HCT116 (cell line): ENCODE results near the gene SEMA3G. TPM values are rescaled to one million over a fixed set of nuclear protein-coding genes. Genes with fewer than 3 reads are reported as not detected.

Source experiments
- ATAC-seq: fragments of 200-7000 bp; cut with Tn5 transposase; 2 replicates; pipeline ENCODE4 v1.9.1; 2020; ENCODE audit warnings: mild to moderate bottlenecking, moderate library complexity
- BruUV-seq: library from RNA; stranded (reverse); fragments of 400-500 nt; replicated peaks from 2 replicates; lab custom pipeline; 2021; lab: Mats Ljungman, UMichigan
- CTCF ChIA-PET: fragments of 300-600 bp; sonication (Branson Sonifier 250); formaldehyde crosslinking; loops from one replicate; lab custom pipeline; 2021; ENCODE audit warnings: antibody characterized with exemption; lab: Charles Lee
- POLR2A ChIA-PET: fragments of 300-600, 350-600 bp; sonication (Branson Sonifier 250); formaldehyde crosslinking; loops from one replicate; lab custom pipeline; 2021; ENCODE audit warnings: antibody characterized with exemption; lab: Charles Lee
- RAD21 ChIA-PET, 2 experiments: fragments of 300-600 bp; sonication (Branson Sonifier 250); formaldehyde crosslinking; loops; one replicate each; lab custom pipeline; 2023; ENCODE audit warnings: low total read pairs in 2 of 2; ENCODE audit not compliant: uncharacterized antibody in 2 of 2, unreplicated experiment in 2 of 2, low non-redundant PET in 1 of 2; lab: Charles Lee
- DNase-seq: peaks from one replicate; pipeline ENCODE4 v3.0.0-alpha.2; 2010; ENCODE audit warnings: low read depth, low spot score
- H2AFZ ChIP-seq: fragments of 200-600 bp; shearing (Covaris generic), sonication (generic); 2 replicates; pipeline ENCODE4 v1.6.1; 2017; ENCODE audit warnings: low read depth, mixed run types, mixed read lengths, antibody characterized with exemption, low read length; ENCODE audit not compliant: poor library complexity, severe bottlenecking
- H3K27ac ChIP-seq: 2 replicates; pipeline ENCODE4 v1.5.1; 2012; ENCODE audit warnings: low read depth, low read length
- H3K27me3 ChIP-seq: fragments of 200-600 bp; sonication (generic); 2 replicates; pipeline ENCODE4 v1.6.1; 2016; ENCODE audit warnings: mixed run types, low read length, mixed read lengths; ENCODE audit not compliant: insufficient read depth
- H3K36me3 ChIP-seq, 2 experiments: fragments of 200-500 bp in 1 of 2; fragments of 200-600 bp in 1 of 2; sonication (Bioruptor generic) in 1 of 2; sonication (generic) in 1 of 2; 2 replicates each; pipeline versions ENCODE4 v1.5.1 to v1.6.1; 2014 to 2016; ENCODE audit warnings: low read length in 2 of 2, inconsistent platforms in 1 of 2, mixed read lengths in 1 of 2, mixed run types in 1 of 2; ENCODE audit not compliant: insufficient read depth in 2 of 2, control insufficient read depth in 1 of 2
- H3K4me1 ChIP-seq, 2 experiments: fragments of 200-600 bp in 1 of 2; sonication (generic) in 1 of 2; 2 replicates each; pipeline versions ENCODE4 v1.5.1 to v1.6.1; 2012 to 2017; ENCODE audit warnings: low read length in 2 of 2, inconsistent platforms in 1 of 2, mild to moderate bottlenecking in 1 of 2, mixed read lengths in 1 of 2, mixed run types in 1 of 2, moderate library complexity in 1 of 2; ENCODE audit not compliant: insufficient read depth in 2 of 2, control insufficient read depth in 1 of 2
- H3K4me2 ChIP-seq: fragments of 200-600 bp; sonication (generic); 2 replicates; pipeline ENCODE4 v1.6.1; 2017; ENCODE audit warnings: mixed run types, low read length, mixed read lengths
- H3K4me3 ChIP-seq, 2 experiments: fragments of 200-600 bp in 1 of 2; sonication (generic) in 1 of 2; replicated peaks in 1 of 2; 2 replicates each; pipeline ENCODE4 v1.5.1; 2011 to 2016; ENCODE audit warnings: low read length in 2 of 2, control low read depth in 1 of 2, low read depth in 1 of 2, mild to moderate bottlenecking in 1 of 2, mixed read lengths in 1 of 2, mixed run types in 1 of 2
- H3K79me2 ChIP-seq: fragments of 200-600 bp; sonication (generic); 2 replicates; pipeline ENCODE4 v1.6.1; 2017; ENCODE audit warnings: mild to moderate bottlenecking, mixed run types, low read length, moderate library complexity, mixed read lengths; ENCODE audit not compliant: insufficient read depth
- H3K9ac ChIP-seq: fragments of 200-600 bp; sonication (generic); 2 replicates; pipeline ENCODE4 v1.6.1; 2016; ENCODE audit warnings: low read length, mixed read lengths
- H3K9me2 ChIP-seq: fragments of 200-600 bp; sonication (generic), shearing (Covaris generic); 2 replicates; pipeline ENCODE4 v1.6.1; 2017; ENCODE audit warnings: mixed run types, mild to moderate bottlenecking, moderate library complexity; ENCODE audit not compliant: insufficient read depth
- H3K9me3 ChIP-seq, 2 experiments: fragments of 200-500 bp in 1 of 2; fragments of 200-600 bp in 1 of 2; sonication (Bioruptor generic) in 1 of 2; sonication (generic) in 1 of 2; 2 replicates each; pipeline ENCODE4 v1.6.1; 2014 to 2017; ENCODE audit warnings: low read length in 2 of 2, mixed read lengths in 2 of 2, inconsistent platforms in 1 of 2, low read depth in 1 of 2, mild to moderate bottlenecking in 1 of 2, mixed run types in 1 of 2, moderate library complexity in 1 of 2; ENCODE audit not compliant: control insufficient read depth in 1 of 2, insufficient read depth in 1 of 2
- H4K20me1 ChIP-seq: fragments of 200-600 bp; sonication (generic), shearing (Covaris generic); 2 replicates; pipeline ENCODE4 v1.6.1; 2017; ENCODE audit warnings: mixed run types, mild to moderate bottlenecking, moderate library complexity; ENCODE audit not compliant: insufficient read depth
- CBX3 ChIP-seq: IDR thresholded peaks from 2 replicates; pipeline ENCODE4 v1.6.1; 2012; ENCODE audit warnings: low read depth
- CTCF ChIP-seq, 3 experiments: fragments of 200-600 bp in 1 of 3; sonication (generic) in 1 of 3; IDR thresholded peaks in 2 of 3; conservative IDR thresholded peaks in 1 of 3; 2 replicates each; pipeline ENCODE4 v1.5.1; 2012 to 2017; ENCODE audit warnings: low read depth in 2 of 3, low read length in 2 of 3, antibody characterized with exemption in 1 of 3, borderline replicate concordance in 1 of 3, control low read depth in 1 of 3, mild to moderate bottlenecking in 1 of 3, mixed read lengths in 1 of 3, mixed run types in 1 of 3, moderate library complexity in 1 of 3; ENCODE audit not compliant: insufficient read depth in 1 of 3
- EGR1 ChIP-seq: IDR thresholded peaks from 2 replicates; pipeline ENCODE4 v1.6.1; 2012; ENCODE audit warnings: low read depth
- EZH2phosphoT487 ChIP-seq: fragments of 200-600 bp; IDR thresholded peaks from 2 replicates; pipeline ENCODE4 v1.6.1; 2018; ENCODE audit warnings: antibody characterized with exemption, borderline replicate concordance
- JUND ChIP-seq: IDR thresholded peaks from 2 replicates; pipeline ENCODE4 v1.6.1; 2012
- MAX ChIP-seq: IDR thresholded peaks from 2 replicates; pipeline ENCODE4 v1.6.1; 2012
- POLR2A ChIP-seq: IDR thresholded peaks from 2 replicates; pipeline ENCODE4 v1.7.0; 2011; ENCODE audit warnings: borderline replicate concordance; ENCODE audit not compliant: insufficient read depth, insufficient read length; ENCODE audit errors: extremely low read depth
- POLR2AphosphoS5 ChIP-seq: IDR thresholded peaks from 2 replicates; pipeline ENCODE4 v1.6.1; 2011; ENCODE audit warnings: mild to moderate bottlenecking, low read depth, low read length, moderate library complexity
- RAD21 ChIP-seq: IDR thresholded peaks from 2 replicates; pipeline ENCODE4 v1.6.1; 2012; ENCODE audit warnings: low read depth, mild to moderate bottlenecking
- SP1 ChIP-seq: IDR thresholded peaks from 2 replicates; pipeline ENCODE4 v1.6.1; 2012; ENCODE audit warnings: low read depth
- TCF7L2 ChIP-seq: IDR thresholded peaks from 2 replicates; pipeline ENCODE4 v1.7.0; 2011; ENCODE audit warnings: borderline replicate concordance, inconsistent platforms; ENCODE audit not compliant: insufficient read depth, insufficient read length; ENCODE audit errors: extremely low read depth
- ZFX ChIP-seq: fragments of 450-650 bp; IDR thresholded peaks from 2 replicates; pipeline ENCODE4 v1.6.1; 2017
- intact Hi-C: fragments of 100-400 bp; cut with micrococcal nuclease; formaldehyde crosslinking; loops from 2 replicates; pipeline ENCODE4 v1.10.0; 2022
- total RNA-seq: library from RNA; stranded (reverse); gene quantifications from one replicate; pipeline ENCODE4 v1.2.1, GENCODE V29; 2021; ENCODE audit not compliant: unreplicated experiment
- TF ChIP-seq, protein P1 (sequence below): IDR thresholded peaks from 2 replicates; pipeline ENCODE4 v1.6.1; 2011; ENCODE audit warnings: mild to moderate bottlenecking, low read length, moderate library complexity; ENCODE audit not compliant: insufficient replicate concordance; ENCODE audit errors: extremely low read depth

SEMA3G gene
- total RNA-seq, 1 experiment from 2014 or later: 4.2 TPM

DNA sequence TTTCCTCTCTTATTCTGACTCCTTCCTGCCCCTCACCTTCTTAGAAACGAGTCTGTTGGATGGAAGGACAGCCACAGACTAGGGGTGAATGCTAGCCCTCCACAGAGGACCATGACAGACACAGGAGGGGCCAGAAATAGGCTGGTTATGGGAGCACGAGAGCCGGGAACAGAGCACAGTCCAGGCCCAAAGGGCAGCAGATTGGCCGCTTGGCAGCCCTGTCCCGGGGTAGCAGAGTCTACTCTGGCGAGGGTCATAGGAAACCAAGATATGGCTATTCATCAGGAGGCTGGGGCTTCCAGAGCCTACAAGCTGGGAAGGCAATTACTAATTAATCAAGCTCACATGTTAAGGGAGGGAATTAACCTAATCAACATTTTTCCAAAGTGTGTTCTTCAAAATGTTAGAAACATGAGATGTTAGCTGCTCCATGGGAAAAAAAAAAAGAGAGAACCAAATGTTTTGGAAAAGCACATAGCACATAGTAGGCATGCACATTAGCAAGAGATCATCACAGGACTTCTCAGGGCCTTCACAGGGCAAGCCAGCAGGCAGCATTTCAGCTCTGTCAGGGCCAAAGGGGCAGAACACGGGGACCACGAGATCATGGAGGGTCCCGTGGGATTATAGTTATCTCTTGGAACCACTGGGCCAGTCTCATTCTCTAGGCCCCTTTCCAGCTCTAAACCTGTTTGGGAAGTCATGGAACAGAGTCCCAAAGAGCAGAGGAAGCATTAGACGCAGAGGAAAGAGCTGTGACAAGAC, 13.3 kb downstream of the SEMA3G start:
- Histone ChIP-seq H3K27ac (no peak overlapping the region), H3K9me2 (no peaks in the 10 kb centered on the region), H3K9me3 (no peaks in the 10 kb centered on the region), H3K27me3 (no peaks in the 10 kb centered on the region), H3K4me3 (no peak overlapping the region), H4K20me1 (no peaks in the 10 kb centered on the region), H2AFZ (no peak overlapping the region), H3K9ac (no peak overlapping the region), H3K4me1 (no peaks in the 10 kb centered on the region), H3K4me2 (no peak overlapping the region), H3K36me3 (no peaks in the 10 kb centered on the region), H3K79me2 (no peaks in the 10 kb centered on the region)
- CTCF ChIA-PET: interaction anchor here (1.5 kb wide), 1 partner anchor 15 kb away, joined by 4 read pairs; no protein-coding TSS in a partner anchor
- RAD21 ChIA-PET: no interaction called here
- ATAC-seq (no peak), DNase-seq (no peak)
- TF ChIP-seq, protein P1, sequence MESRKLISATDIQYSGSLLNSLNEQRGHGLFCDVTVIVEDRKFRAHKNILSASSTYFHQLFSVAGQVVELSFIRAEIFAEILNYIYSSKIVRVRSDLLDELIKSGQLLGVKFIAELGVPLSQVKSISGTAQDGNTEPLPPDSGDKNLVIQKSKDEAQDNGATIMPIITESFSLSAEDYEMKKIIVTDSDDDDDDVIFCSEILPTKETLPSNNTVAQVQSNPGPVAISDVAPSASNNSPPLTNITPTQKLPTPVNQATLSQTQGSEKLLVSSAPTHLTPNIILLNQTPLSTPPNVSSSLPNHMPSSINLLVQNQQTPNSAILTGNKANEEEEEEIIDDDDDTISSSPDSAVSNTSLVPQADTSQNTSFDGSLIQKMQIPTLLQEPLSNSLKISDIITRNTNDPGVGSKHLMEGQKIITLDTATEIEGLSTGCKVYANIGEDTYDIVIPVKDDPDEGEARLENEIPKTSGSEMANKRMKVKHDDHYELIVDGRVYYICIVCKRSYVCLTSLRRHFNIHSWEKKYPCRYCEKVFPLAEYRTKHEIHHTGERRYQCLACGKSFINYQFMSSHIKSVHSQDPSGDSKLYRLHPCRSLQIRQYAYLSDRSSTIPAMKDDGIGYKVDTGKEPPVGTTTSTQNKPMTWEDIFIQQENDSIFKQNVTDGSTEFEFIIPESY: no peak
- TF ChIP-seq ZFX: no peak
- TF ChIP-seq RAD21: no peak
- no peak for TF ChIP-seq EZH2phosphoT487
- no peak for TF ChIP-seq POLR2A
- TF ChIP-seq CTCF (IDR thresholded peaks at IDR 0.05 in 2 of 3, conservative IDR thresholded peaks at IDR 0.05 in 1 of 3; ENCODE audit: borderline replicate concordance in 1 of 3, insufficient read depth in 1 of 3, low read depth in 2 of 3, low read length in 2 of 3): no peak
- TF ChIP-seq EGR1: no peak
- TF ChIP-seq CBX3: no peak
- TF ChIP-seq SP1: no peak
- no peak for TF ChIP-seq TCF7L2
- no peak for TF ChIP-seq JUND
- TF ChIP-seq MAX: no peak
- no peak for TF ChIP-seq POLR2AphosphoS5
- POLR2A ChIA-PET: no interaction called here
- no TSS peak for BruUV-seq
- intact Hi-C loops: no loop called here
